ENCODE results near the gene RHEB.
"Not testable (repeated sequence)": the region's sequence is repeated elsewhere in the genome, so short reads cannot be mapped to it uniquely, and the experiment has no call there.

RHEB gene

GRCh38 chr7:151519765-151520418, at the start of gene RHEB:
Gene RHEB (minus strand): TSS chr7:151519895. CDS start chr7:151519511, 384 bp downstream.
- DNase-seq (ENCODE audit: low read depth), result peak; percentile 99

- DNase-seq (ENCODE audit: low read depth), result peak; percentile 41
Measured at GRCh38 chr7:151566897-151567320, 47.2 kb upstream of the RHEB start.

GRCh38 chr7:151565541-151565940, 45.8 kb upstream of the RHEB start:
- no peak for DNase-seq (ENCODE audit: low read depth)

GRCh38 chr7:151560243-151560642, 40.5 kb upstream of the RHEB start:
- no peak for DNase-seq (ENCODE audit: low read depth)

GRCh38 chr7:151559557-151560183, 40.0 kb upstream of the RHEB start:
- DNase-seq (ENCODE audit: low read depth), result no peak

- peak; percentile 30 for DNase-seq (ENCODE audit: low read depth)
Measured at GRCh38 chr7:151558575-151558974, 38.9 kb upstream of the RHEB start.

GRCh38 chr7:151556592-151556991, 36.9 kb upstream of the RHEB start:
- DNase-seq (ENCODE audit: low read depth), result no peak

- no peak for DNase-seq (ENCODE audit: low read depth)
Measured at GRCh38 chr7:151553356-151553755, 33.7 kb upstream of the RHEB start.

GRCh38 chr7:151552352-151553028, 32.8 kb upstream of the RHEB start:
- no peak for DNase-seq (ENCODE audit: low read depth)

- no peak for DNase-seq (ENCODE audit: low read depth)
Measured at GRCh38 chr7:151551820-151552219, 32.1 kb upstream of the RHEB start.

- no peak for DNase-seq (ENCODE audit: low read depth)
Measured at GRCh38 chr7:151550656-151551286, 31.1 kb upstream of the RHEB start.

GRCh38 chr7:151549644-151550043, 29.9 kb upstream of the RHEB start:
- DNase-seq (ENCODE audit: low read depth), result no peak

GRCh38 chr7:151549083-151549482, 29.4 kb upstream of the RHEB start:
- no peak for DNase-seq (ENCODE audit: low read depth)

- DNase-seq (ENCODE audit: low read depth), result no peak
Measured at GRCh38 chr7:151544183-151544582, 24.5 kb upstream of the RHEB start.

- DNase-seq (ENCODE audit: low read depth), result no peak
Measured at GRCh38 chr7:151542606-151543130, 23.0 kb upstream of the RHEB start.

- no peak for DNase-seq (ENCODE audit: low read depth)
Measured at GRCh38 chr7:151541709-151542499, 22.2 kb upstream of the RHEB start.

GRCh38 chr7:151540146-151540545, 20.5 kb upstream of the RHEB start:
- no peak for DNase-seq (ENCODE audit: low read depth)

GRCh38 chr7:151539088-151539671, 19.5 kb upstream of the RHEB start:
- DNase-seq (ENCODE audit: low read depth), result no peak

GRCh38 chr7:151537818-151538561, 18.3 kb upstream of the RHEB start:
- peak; percentile 52 for DNase-seq (ENCODE audit: low read depth)

- DNase-seq (ENCODE audit: low read depth), result not testable (repeated sequence)
Measured at GRCh38 chr7:151536178-151536577, 16.5 kb upstream of the RHEB start.

GRCh38 chr7:151529842-151530241, 10.1 kb upstream of the RHEB start:
- DNase-seq (ENCODE audit: low read depth), result no peak
